WTC11 (cell line): ENCODE data around the gene INAFM2. TPM values are rescaled to one million over a fixed set of nuclear protein-coding genes. Genes with fewer than 3 reads are reported as not detected.

Source experiments
- ATF1 ChIP-seq: sonication (generic); formaldehyde crosslinking; IDR thresholded peaks from 2 replicates; pipeline ENCODE4 v1.8.1; 2023; ENCODE audit warnings: mild to moderate bottlenecking, moderate library complexity, missing genetic modification reagents
- CREM ChIP-seq: sonication (generic); formaldehyde crosslinking; IDR thresholded peaks from 2 replicates; pipeline ENCODE4 v1.8.1; 2022; ENCODE audit warnings: mild to moderate bottlenecking, missing genetic modification reagents, moderate library complexity
- CTCF ChIP-seq: fragments of 200-600 bp; IDR thresholded peaks from 2 replicates; pipeline ENCODE4 v1.8.0; 2022; ENCODE audit warnings: antibody characterized with exemption
- ELF4 ChIP-seq: sonication (generic); formaldehyde crosslinking; IDR thresholded peaks from 2 replicates; pipeline ENCODE4 v1.8.1; 2022; ENCODE audit warnings: low read depth, mild to moderate bottlenecking, moderate library complexity, missing genetic modification reagents
- ETV6 ChIP-seq: sonication (generic); formaldehyde crosslinking; IDR thresholded peaks from 2 replicates; pipeline ENCODE4 v1.8.1; 2022; ENCODE audit warnings: mild to moderate bottlenecking, missing genetic modification reagents
- FOXK1 ChIP-seq: sonication (generic); formaldehyde crosslinking; IDR thresholded peaks from 2 replicates; pipeline ENCODE4 v1.8.0; 2022; ENCODE audit warnings: mild to moderate bottlenecking, moderate library complexity, missing genetic modification reagents
- FOXP1 ChIP-seq: sonication (generic); formaldehyde crosslinking; IDR thresholded peaks from 2 replicates; pipeline ENCODE4 v1.8.0; 2022; ENCODE audit warnings: missing genetic modification reagents, mild to moderate bottlenecking, moderate library complexity, borderline replicate concordance
- FOXP4 ChIP-seq: sonication (generic); formaldehyde crosslinking; IDR thresholded peaks from 2 replicates; pipeline ENCODE4 v1.8.0; 2022; ENCODE audit warnings: mild to moderate bottlenecking, missing genetic modification reagents
- JUN ChIP-seq: sonication (generic); formaldehyde crosslinking; IDR thresholded peaks from 2 replicates; pipeline ENCODE4 v1.8.0; 2023; ENCODE audit warnings: mild to moderate bottlenecking, missing genetic modification reagents
- KAT7 ChIP-seq: sonication (generic); formaldehyde crosslinking; IDR thresholded peaks from 2 replicates; pipeline ENCODE4 v1.8.1; 2023; ENCODE audit warnings: missing genetic modification reagents, mild to moderate bottlenecking, borderline replicate concordance
- MAX ChIP-seq: sonication (generic); formaldehyde crosslinking; IDR thresholded peaks from 2 replicates; pipeline ENCODE4 v1.8.0; 2022; ENCODE audit warnings: mild to moderate bottlenecking, missing genetic modification reagents
- MXD4 ChIP-seq: fragments of 250-450 bp; sonication (Bioruptor Pico); IDR thresholded peaks from 2 replicates; pipeline ENCODE4 v1.8.0; 2021; ENCODE audit warnings: mild to moderate bottlenecking, moderate library complexity, borderline replicate concordance
- NFE2L1 ChIP-seq: sonication (generic); formaldehyde crosslinking; IDR thresholded peaks from 2 replicates; pipeline ENCODE4 v1.8.1; 2023; ENCODE audit warnings: missing genetic modification reagents
- NR1H2 ChIP-seq: sonication (generic); formaldehyde crosslinking; IDR thresholded peaks from 2 replicates; pipeline ENCODE4 v1.9.0; 2021; ENCODE audit warnings: mild to moderate bottlenecking, moderate library complexity, missing genetic modification reagents
- PRRX2 ChIP-seq: fragments of 250-450 bp; sonication (Bioruptor Pico); IDR thresholded peaks from 2 replicates; pipeline ENCODE4 v1.8.0; 2021; ENCODE audit warnings: mild to moderate bottlenecking
- SMAD3 ChIP-seq: sonication (generic); formaldehyde crosslinking; IDR thresholded peaks from 2 replicates; pipeline ENCODE4 v1.8.0; 2022; ENCODE audit warnings: missing genetic modification reagents, mild to moderate bottlenecking, borderline replicate concordance
- TCF7 ChIP-seq: sonication (generic); formaldehyde crosslinking; IDR thresholded peaks from 2 replicates; pipeline ENCODE4 v1.8.0; 2022; ENCODE audit warnings: mild to moderate bottlenecking, low read depth, missing genetic modification reagents, moderate library complexity
- TEAD1 ChIP-seq: sonication (generic); formaldehyde crosslinking; IDR thresholded peaks from 2 replicates; pipeline ENCODE4 v1.8.0; 2022; ENCODE audit warnings: mild to moderate bottlenecking, missing genetic modification reagents
- ZMAT4 ChIP-seq: fragments of 250-450 bp; sonication (Bioruptor Pico); IDR thresholded peaks from 2 replicates; pipeline ENCODE4 v1.9.0; 2021; ENCODE audit warnings: mild to moderate bottlenecking
- ZNF219 ChIP-seq: sonication (generic); formaldehyde crosslinking; IDR thresholded peaks from 2 replicates; pipeline ENCODE4 v1.8.0; 2023; ENCODE audit warnings: missing genetic modification reagents, mild to moderate bottlenecking, borderline replicate concordance
- ZNF281 ChIP-seq: sonication (generic); formaldehyde crosslinking; IDR thresholded peaks from 2 replicates; pipeline ENCODE4 v1.8.0; 2023; ENCODE audit warnings: mild to moderate bottlenecking, missing genetic modification reagents
- ZNF317 ChIP-seq: sonication (generic); formaldehyde crosslinking; IDR thresholded peaks from 2 replicates; pipeline ENCODE4 v1.8.1; 2023; ENCODE audit warnings: low read depth, mild to moderate bottlenecking, moderate library complexity, missing genetic modification reagents, borderline replicate concordance
- ZNF416 ChIP-seq: fragments of 250-450 bp; sonication (Bioruptor Pico); IDR thresholded peaks from 2 replicates; pipeline ENCODE4 v1.9.0; 2021; ENCODE audit warnings: mild to moderate bottlenecking, inconsistent platforms
- total RNA-seq: library from RNA; stranded (reverse); gene quantifications from 3 replicates; pipeline ENCODE4 v1.2.3, GENCODE V29; 2021
- TF ChIP-seq, protein P1 (sequence below): fragments of 250-450 bp; sonication (Bioruptor Pico); IDR thresholded peaks from 2 replicates; pipeline ENCODE4 v1.9.0; 2021; ENCODE audit warnings: mild to moderate bottlenecking
- TF ChIP-seq, protein P2 (sequence below): fragments of 250-450 bp; sonication (Bioruptor Pico); IDR thresholded peaks from 2 replicates; pipeline ENCODE4 v1.8.0; 2021; ENCODE audit warnings: mild to moderate bottlenecking
- TF ChIP-seq, protein P3 (sequence below): sonication (generic); formaldehyde crosslinking; conservative IDR thresholded peaks from 2 replicates; pipeline ENCODE4 v1.8.1; 2022; ENCODE audit warnings: mild to moderate bottlenecking, missing genetic modification reagents
- TF ChIP-seq, protein P4 (sequence below): sonication (generic); formaldehyde crosslinking; IDR thresholded peaks from 2 replicates; pipeline ENCODE4 v1.8.1; 2023; ENCODE audit warnings: mild to moderate bottlenecking, missing genetic modification reagents, moderate library complexity

The INAFM2 gene
- total RNA-seq, 1 experiment from 2014 or later: 34.2 TPM

- no peak for TF ChIP-seq ZNF281 (CRISPR knock-in tag)
- TF ChIP-seq SMAD3: no peak
- no peak for TF ChIP-seq NFE2L1 (CRISPR knock-in tag)
- 0 out of 2 replicates have a peak, but pooled peaks have one; percentile 15 for TF ChIP-seq TEAD1
- TF ChIP-seq ZNF317 (CRISPR knock-in tag): no peak
- no peak for TF ChIP-seq FOXP4 (CRISPR knock-in tag)
- no peak for TF ChIP-seq ZNF219 (CRISPR knock-in tag)
- 0 out of 2 replicates have a peak, but pooled peaks have one; percentile 49 for TF ChIP-seq KAT7 (CRISPR knock-in tag)
- TF ChIP-seq, protein P1, sequence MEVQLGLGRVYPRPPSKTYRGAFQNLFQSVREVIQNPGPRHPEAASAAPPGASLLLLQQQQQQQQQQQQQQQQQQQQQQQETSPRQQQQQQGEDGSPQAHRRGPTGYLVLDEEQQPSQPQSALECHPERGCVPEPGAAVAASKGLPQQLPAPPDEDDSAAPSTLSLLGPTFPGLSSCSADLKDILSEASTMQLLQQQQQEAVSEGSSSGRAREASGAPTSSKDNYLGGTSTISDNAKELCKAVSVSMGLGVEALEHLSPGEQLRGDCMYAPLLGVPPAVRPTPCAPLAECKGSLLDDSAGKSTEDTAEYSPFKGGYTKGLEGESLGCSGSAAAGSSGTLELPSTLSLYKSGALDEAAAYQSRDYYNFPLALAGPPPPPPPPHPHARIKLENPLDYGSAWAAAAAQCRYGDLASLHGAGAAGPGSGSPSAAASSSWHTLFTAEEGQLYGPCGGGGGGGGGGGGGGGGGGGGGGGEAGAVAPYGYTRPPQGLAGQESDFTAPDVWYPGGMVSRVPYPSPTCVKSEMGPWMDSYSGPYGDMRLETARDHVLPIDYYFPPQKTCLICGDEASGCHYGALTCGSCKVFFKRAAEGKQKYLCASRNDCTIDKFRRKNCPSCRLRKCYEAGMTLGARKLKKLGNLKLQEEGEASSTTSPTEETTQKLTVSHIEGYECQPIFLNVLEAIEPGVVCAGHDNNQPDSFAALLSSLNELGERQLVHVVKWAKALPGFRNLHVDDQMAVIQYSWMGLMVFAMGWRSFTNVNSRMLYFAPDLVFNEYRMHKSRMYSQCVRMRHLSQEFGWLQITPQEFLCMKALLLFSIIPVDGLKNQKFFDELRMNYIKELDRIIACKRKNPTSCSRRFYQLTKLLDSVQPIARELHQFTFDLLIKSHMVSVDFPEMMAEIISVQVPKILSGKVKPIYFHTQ: no peak
- TF ChIP-seq FOXP1 (CRISPR knock-in tag): no peak; the same call in none of the 2 replicates
- TF ChIP-seq ATF1 (CRISPR knock-in tag): no peak
- TF ChIP-seq, protein P2, sequence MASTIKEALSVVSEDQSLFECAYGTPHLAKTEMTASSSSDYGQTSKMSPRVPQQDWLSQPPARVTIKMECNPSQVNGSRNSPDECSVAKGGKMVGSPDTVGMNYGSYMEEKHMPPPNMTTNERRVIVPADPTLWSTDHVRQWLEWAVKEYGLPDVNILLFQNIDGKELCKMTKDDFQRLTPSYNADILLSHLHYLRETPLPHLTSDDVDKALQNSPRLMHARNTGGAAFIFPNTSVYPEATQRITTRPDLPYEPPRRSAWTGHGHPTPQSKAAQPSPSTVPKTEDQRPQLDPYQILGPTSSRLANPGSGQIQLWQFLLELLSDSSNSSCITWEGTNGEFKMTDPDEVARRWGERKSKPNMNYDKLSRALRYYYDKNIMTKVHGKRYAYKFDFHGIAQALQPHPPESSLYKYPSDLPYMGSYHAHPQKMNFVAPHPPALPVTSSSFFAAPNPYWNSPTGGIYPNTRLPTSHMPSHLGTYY (CRISPR knock-in tag): no peak
- no peak for TF ChIP-seq ETV6 (CRISPR knock-in tag)
- no peak for TF ChIP-seq JUN (CRISPR knock-in tag)
- no peak for TF ChIP-seq MXD4 (CRISPR knock-in tag)
- TF ChIP-seq ZNF416 (CRISPR knock-in tag): no peak
- no peak for TF ChIP-seq ELF4
- TF ChIP-seq TCF7 (CRISPR knock-in tag): peak; percentile 18; the same call in 1 of the 2 replicates
- no peak for TF ChIP-seq CTCF
- peak; percentile 67 for TF ChIP-seq MAX (CRISPR knock-in tag)
- TF ChIP-seq, protein P3, sequence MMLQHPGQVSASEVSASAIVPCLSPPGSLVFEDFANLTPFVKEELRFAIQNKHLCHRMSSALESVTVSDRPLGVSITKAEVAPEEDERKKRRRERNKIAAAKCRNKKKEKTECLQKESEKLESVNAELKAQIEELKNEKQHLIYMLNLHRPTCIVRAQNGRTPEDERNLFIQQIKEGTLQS (CRISPR knock-in tag): no peak
- TF ChIP-seq FOXK1 (CRISPR knock-in tag): no peak; the same call in 1 of the 2 replicates
- TF ChIP-seq, protein P4, sequence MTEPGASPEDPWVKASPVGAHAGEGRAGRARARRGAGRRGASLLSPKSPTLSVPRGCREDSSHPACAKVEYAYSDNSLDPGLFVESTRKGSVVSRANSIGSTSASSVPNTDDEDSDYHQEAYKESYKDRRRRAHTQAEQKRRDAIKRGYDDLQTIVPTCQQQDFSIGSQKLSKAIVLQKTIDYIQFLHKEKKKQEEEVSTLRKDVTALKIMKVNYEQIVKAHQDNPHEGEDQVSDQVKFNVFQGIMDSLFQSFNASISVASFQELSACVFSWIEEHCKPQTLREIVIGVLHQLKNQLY (CRISPR knock-in tag): no peak
- TF ChIP-seq CREM (CRISPR knock-in tag): no peak
- no peak for TF ChIP-seq NR1H2 (CRISPR knock-in tag)
- TF ChIP-seq ZMAT4 (CRISPR knock-in tag): no peak
- TF ChIP-seq PRRX2 (CRISPR knock-in tag): no peak
Measured at GRCh38 chr15:40357723-40358470, 34.4 kb downstream of the INAFM2 start, which contains the start of gene DISP2 (continued).
